ENCODE measurements around the gene CEP78.
"Not testable (repeated sequence)": the region's sequence is repeated elsewhere in the genome, so short reads cannot be mapped to it uniquely, and the experiment has no call there.

The CEP78 gene

GRCh38 chr9:78238046-78239038 is 2.5 kb downstream of the CEP78 start:
- DNase-seq = no peak

GRCh38 chr9:78239506-78239905 is 3.6 kb downstream of the CEP78 start:
- no peak for DNase-seq

- no peak for DNase-seq
Measured at GRCh38 chr9:78242041-78242440, 6.2 kb downstream of the CEP78 start.

GRCh38 chr9:78243130-78243529 is 7.3 kb downstream of the CEP78 start:
- no peak for DNase-seq

GRCh38 chr9:78245401-78245800 is 9.5 kb downstream of the CEP78 start:
- no peak for DNase-seq

- DNase-seq = no peak
Measured at GRCh38 chr9:78248635-78249034, 12.8 kb downstream of the CEP78 start.

GRCh38 chr9:78249542-78249941 is 13.7 kb downstream of the CEP78 start:
- DNase-seq = no peak

GRCh38 chr9:78252616-78253015 is 16.7 kb downstream of the CEP78 start:
- no peak for DNase-seq

- no peak for DNase-seq
Measured at GRCh38 chr9:78253285-78253684, 17.4 kb downstream of the CEP78 start.

GRCh38 chr9:78261403-78262001 is 25.6 kb downstream of the CEP78 start:
- DNase-seq = no peak

GRCh38 chr9:78262655-78263054 is 26.8 kb downstream of the CEP78 start:
- no peak for DNase-seq

- DNase-seq = no peak
Measured at GRCh38 chr9:78267889-78268288, 32.0 kb downstream of the CEP78 start.

GRCh38 chr9:78269784-78270183 is 33.9 kb downstream of the CEP78 start:
- no peak for DNase-seq

GRCh38 chr9:78272307-78272706 is 36.4 kb downstream of the CEP78 start:
- no peak for DNase-seq

- no peak for DNase-seq
Measured at GRCh38 chr9:78273761-78274160, 37.9 kb downstream of the CEP78 start.

GRCh38 chr9:78278177-78278777 is 42.4 kb downstream of the CEP78 start:
- no peak for DNase-seq

- DNase-seq = no peak
Measured at GRCh38 chr9:78278801-78279200, 42.9 kb downstream of the CEP78 start.

- DNase-seq = no peak
Measured at GRCh38 chr9:78280982-78281668, 45.2 kb downstream of the CEP78 start.

GRCh38 chr9:78284181-78284580 is 48.3 kb downstream of the CEP78 start:
- not testable (repeated sequence) for DNase-seq

- DNase-seq = no peak
Measured at GRCh38 chr9:78286125-78286524, 50.2 kb downstream of the CEP78 start.

GRCh38 chr9:78286946-78287388 is 51.1 kb downstream of the CEP78 start:
- DNase-seq = no peak

- DNase-seq = no peak
Measured at GRCh38 chr9:78288214-78288892, 52.5 kb downstream of the CEP78 start.

- no peak for DNase-seq
Measured at GRCh38 chr9:78289474-78289873, 53.6 kb downstream of the CEP78 start.

Measured in stimulated activated naive CD4-positive, alpha-beta T cell treated with Interleukin-2 at 50 U/mL for 16 hours (primary cell).